ENCODE data around the gene SETBP1. TPM values are rescaled to one million over a fixed set of nuclear protein-coding genes. Genes with fewer than 3 reads are reported as not detected.

Gene SETBP1
- total and polyA plus RNA-seq, 2 of the 4 experiments (the other 2 are of a cell fraction), result 0.19 to 0.36 TPM

- intact Hi-C loops (cut with micrococcal nuclease) (no loop called here), dilution Hi-C loops (cut with HindIII; ENCODE audit: low sequenced_read_pairs, unreplicated experiment) (no loop called here), in situ Hi-C loops (cut with MboI; ENCODE audit: low sequenced_read_pairs) (no loop called here)
- no peak overlapping the region for H3K56ac ChIP-seq (ENCODE audit: extremely low read depth, insufficient read depth, low read length)
- POLR2A ChIA-PET (ENCODE audit: unreplicated experiment), result no interaction called here
- no peaks in the 10 kb centered on the region for H3K36me3 ChIP-seq (ENCODE audit: control insufficient read depth, insufficient read depth, low read length)
- no peak overlapping the region for H3K4ac ChIP-seq (ENCODE audit: low read depth, low read length)
- no peaks in the 10 kb centered on the region for H3K79me1 ChIP-seq (ENCODE audit: low read depth in 1 of 2, low read length in 2 of 2)
- no peak overlapping the region for H3K9ac ChIP-seq (ENCODE audit: low read depth, low read length)
- no peak overlapping the region for H4K5ac ChIP-seq (ENCODE audit: low read depth, low read length)
- no peak for TF ChIP-seq ELK1 (IDR thresholded peaks at IDR 0.05; ENCODE audit: borderline replicate concordance, low read depth, low read length)
- TF ChIP-seq POLR2A (IDR thresholded peaks at IDR 0.05; ENCODE audit: low read depth, low read length), result no peak
- TF ChIP-seq RAD21 (IDR thresholded peaks at IDR 0.05; ENCODE audit: low read length), result no peak
- no peak for TF ChIP-seq CTCF (conservative IDR thresholded peaks at IDR 0.05; ENCODE audit: low read depth, low read length)
- TF ChIP-seq CHD1 (IDR thresholded peaks at IDR 0.05; ENCODE audit: low read depth, low read length), result no peak
- no peak for TF ChIP-seq RFX5 (IDR thresholded peaks at IDR 0.05; ENCODE audit: low read depth, low read length)
- TF ChIP-seq MXI1 (IDR thresholded peaks at IDR 0.05; ENCODE audit: borderline replicate concordance, low read depth, low read length), result no peak
- TF ChIP-seq MAZ (IDR thresholded peaks at IDR 0.05; ENCODE audit: borderline replicate concordance, low read depth, low read length), result no peak
- no peak for TF ChIP-seq NFE2L2 (IDR thresholded peaks at IDR 0.05; ENCODE audit: low read depth, low read length)
- TF ChIP-seq FOS (IDR thresholded peaks at IDR 0.05; ENCODE audit: low read depth, low read length), result no peak
- no peak for TF ChIP-seq USF2 (IDR thresholded peaks at IDR 0.05; ENCODE audit: low read depth, low read length)
- no peak for TF ChIP-seq BHLHE40 (IDR thresholded peaks at IDR 0.05; ENCODE audit: low read depth, low read length)
- TF ChIP-seq RCOR1 (IDR thresholded peaks at IDR 0.05; ENCODE audit: insufficient replicate concordance, low read length), result no peak
- TF ChIP-seq CEBPB (IDR thresholded peaks at IDR 0.05; ENCODE audit: low read depth, low read length), result no peak
- no peak for TF ChIP-seq MAFK (IDR thresholded peaks at IDR 0.05; ENCODE audit: low read depth, low read length)
- no peak for TF ChIP-seq SMC3 (IDR thresholded peaks at IDR 0.05; ENCODE audit: low read depth, low read length)
- H2AK5ac ChIP-seq (ENCODE audit: low read depth, low read length), result no peak overlapping the region
- no peak overlapping the region for H3K18ac ChIP-seq (ENCODE audit: low read depth, low read length)
- no peak overlapping the region for H4K91ac ChIP-seq (ENCODE audit: insufficient read depth, low read depth, low read length)
- no peak overlapping the region for H2BK5ac ChIP-seq (ENCODE audit: low read depth, low read length, poor library complexity, severe bottlenecking)
- no CpG with 5 or more reads among the region's 2 CpGs for WGBS, 2 experiments (ENCODE audit: extremely low coverage in 2 of 2, insufficient read length in 1 of 2)
- H3K9me3 ChIP-seq (ENCODE audit: control insufficient read depth, insufficient read depth, low read length), result no peaks in the 10 kb centered on the region; the same call in 1 of the 2 replicates
- BruUV-seq (replicated peaks), result no TSS peak
- no peaks in the 10 kb centered on the region for H3K9me1 ChIP-seq (ENCODE audit: insufficient read depth, low read length)
- no peak overlapping the region for H3K23ac ChIP-seq (ENCODE audit: low read depth, low read length)
- no peak overlapping the region for H3K27ac ChIP-seq (ENCODE audit: insufficient read depth, low read length)
- no peak overlapping the region for H3K4me3 ChIP-seq (ENCODE audit: insufficient read depth, low read depth, low read length)
- no peak overlapping the region for H2BK20ac ChIP-seq (ENCODE audit: low read depth, low read length)
- no peak overlapping the region for H3K4me2 ChIP-seq (ENCODE audit: low read depth, low read length)
- H2BK120ac ChIP-seq (ENCODE audit: low read depth, low read length), result no peak overlapping the region
- H2AFZ ChIP-seq (replicated peaks; ENCODE audit: low read length, poor library complexity), result no peak overlapping the region
- no peak overlapping the region for H4K8ac ChIP-seq (ENCODE audit: low read depth in 2 of 2, low read length in 2 of 2)
- H2AK9ac ChIP-seq (replicated peaks; ENCODE audit: low read depth, low read length, poor library complexity), result no peak overlapping the region
- ATAC-seq (ENCODE audit: low read depth) (no peak), DNase-seq (no peak)
- no peaks in the 10 kb centered on the region for H3K4me1 ChIP-seq (ENCODE audit: control insufficient read depth, insufficient read depth, low read length)
- CTCF ChIA-PET, result no interaction called here
- H3K14ac ChIP-seq (replicated peaks; ENCODE audit: low read depth, low read length), result no peak overlapping the region
- no peaks in the 10 kb centered on the region for H3K27me3 ChIP-seq (ENCODE audit: control insufficient read depth, insufficient read depth, low read length)
- H4K20me1 ChIP-seq (ENCODE audit: insufficient read depth, low read length), result no peaks in the 10 kb centered on the region
- no peak overlapping the region for H2BK15ac ChIP-seq (ENCODE audit: low read depth, low read length)
Observed at GRCh38 chr18:44997174-44997573, 316.5 kb downstream of the SETBP1 start.

Measured in IMR-90 (cell line).